ENCODE data around the gene CRYGN.

DNA sequence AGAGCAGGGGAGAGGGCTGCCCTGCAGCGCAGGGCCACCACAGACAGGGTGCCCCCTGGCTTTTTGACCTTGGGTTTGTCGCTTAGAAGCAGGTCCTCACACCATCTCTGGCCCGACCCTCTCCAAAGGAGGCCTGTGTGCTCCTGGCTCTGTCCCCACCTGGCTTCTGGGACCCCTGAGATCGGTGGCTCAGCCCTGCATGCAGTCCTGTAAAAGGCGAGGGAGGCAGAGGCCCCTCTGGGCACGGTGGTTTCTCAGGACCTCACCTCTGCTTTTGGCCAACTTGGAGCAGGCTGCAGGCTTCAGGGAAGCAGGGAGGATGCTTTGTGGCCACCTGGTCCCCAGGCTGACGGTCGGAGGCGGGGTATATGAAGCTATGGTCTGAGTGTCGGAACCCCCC, 51.5 kb downstream of the CRYGN start:
- TF ChIP-seq CTCF (IDR thresholded peaks at IDR 0.05; ENCODE audit: poor library complexity) (no peak), EZH2phosphoT487 (IDR thresholded peaks at IDR 0.05; ENCODE audit: low read depth, severe bottlenecking, unreplicated experiment) (no peak), EZH2 (IDR thresholded peaks at IDR 0.05; ENCODE audit: borderline replicate concordance) (no peak)

All from hepatocyte (in vitro differentiated cells).